Thoracic aorta (tissue), 2 donors: ENCODE measurements around the gene DCHS2. TPM values are rescaled to one million over a fixed set of nuclear protein-coding genes. Genes with fewer than 3 reads are reported as not detected.

ENCODE experiments used
- ATAC-seq: fragments of 150-250 bp; one replicate; pipeline ENCODE4 v1.8.0; 2017; ENCODE audit warnings: low read depth; ENCODE audit not compliant: insufficient number of reproducible peaks, low FRiP score
- DNase-seq: peaks from one replicate; pipeline ENCODE4 v3.0.0-alpha.2; 2020; ENCODE audit warnings: low spot score
- H3K27ac ChIP-seq, 2 donors: fragments of 200-600 bp; sonication (generic); 1 replicate in 1 of 2; 2 replicates in 1 of 2; pipeline ENCODE4 v1.5.1; 2016; ENCODE audit warnings: mild to moderate bottlenecking in 2 of 2, moderate library complexity in 2 of 2
- H3K27me3 ChIP-seq: fragments of 200-600 bp; sonication (generic); replicated peaks from 2 replicates; pipeline ENCODE4 v1.6.0; 2016; ENCODE audit warnings: mild to moderate bottlenecking; ENCODE audit not compliant: insufficient read depth
- H3K36me3 ChIP-seq: fragments of 200-600 bp; sonication (generic); one replicate; pipeline ENCODE4 v1.5.1; 2016
- H3K4me1 ChIP-seq, 2 donors: fragments of 200-600 bp; sonication (generic); 1 replicate in 1 of 2; 2 replicates in 1 of 2; pipeline versions ENCODE4 v1.5.1 to v1.6.0; 2016; ENCODE audit warnings: low read depth in 2 of 2, mild to moderate bottlenecking in 1 of 2; ENCODE audit not compliant: control insufficient read depth in 1 of 2
- H3K4me3 ChIP-seq: fragments of 200-600 bp; sonication (generic); 2 replicates; pipeline ENCODE4 v1.5.1; 2016; ENCODE audit warnings: mild to moderate bottlenecking
- H3K9me3 ChIP-seq: fragments of 200-600 bp; sonication (generic); 2 replicates; pipeline ENCODE4 v1.5.1; 2016
- CTCF ChIP-seq: fragments of 200-600 bp; sonication (generic); IDR thresholded peaks from one replicate; pipeline ENCODE4 v1.5.1; 2019; ENCODE audit warnings: antibody characterized with exemption
- total RNA-seq, 2 donors: library from RNA; depleted of rRNA; stranded (reverse); fragments of >200 nt; gene quantifications; one replicate each; pipeline versions ENCODE4 v1.1.0 to v1.2.3, GENCODE V29; 2016

DCHS2 gene
- total RNA-seq, 2 donors from 2014 or later, result 0.35 TPM; not detected in 1

DNA sequence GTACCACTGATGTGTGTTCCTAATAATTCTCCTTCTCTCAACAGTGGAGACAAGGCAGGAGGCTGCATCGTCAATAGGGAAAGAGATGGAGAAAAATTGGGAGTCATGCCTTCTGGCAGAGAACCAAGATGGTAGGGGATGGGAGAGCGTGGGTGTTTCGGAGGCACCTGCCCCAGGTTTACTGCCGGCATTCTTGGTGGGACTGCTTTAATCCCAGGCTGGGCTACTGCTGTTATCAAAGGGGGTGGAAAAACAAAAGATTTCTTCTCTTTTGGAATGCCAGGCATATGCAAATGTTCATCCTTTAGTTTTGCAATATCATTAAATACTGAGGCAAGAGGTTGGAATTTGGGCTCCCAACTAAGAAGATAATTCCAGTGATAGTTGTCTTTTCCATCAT lies 257.0 kb downstream of the DCHS2 start:
- ATAC-seq (no peak), DNase-seq (no peak)
- no peaks in the 10 kb centered on the region for H3K36me3 ChIP-seq
- no peaks in the 10 kb centered on the region for H3K4me1 ChIP-seq
- no peaks in the 10 kb centered on the region for H3K27me3 ChIP-seq
- TF ChIP-seq CTCF, result no peak
- H3K9me3 ChIP-seq, result no peaks in the 10 kb centered on the region
- no peak overlapping the region for H3K27ac ChIP-seq
- no peak overlapping the region for H3K4me3 ChIP-seq

- H3K4me3 ChIP-seq, result no peak overlapping the region
- DNase-seq (no peak), ATAC-seq (no peak)
- no peaks in the 10 kb centered on the region for H3K4me1 ChIP-seq
- H3K36me3 ChIP-seq, result no peaks in the 10 kb centered on the region
- no peaks in the 10 kb centered on the region for H3K9me3 ChIP-seq
- H3K27me3 ChIP-seq, result no peaks in the 10 kb centered on the region
- no peak overlapping the region for H3K27ac ChIP-seq
- no peak for TF ChIP-seq CTCF
Observed at GRCh38 chr4:154231806-154232478, 259.7 kb downstream of the DCHS2 start.

DNA sequence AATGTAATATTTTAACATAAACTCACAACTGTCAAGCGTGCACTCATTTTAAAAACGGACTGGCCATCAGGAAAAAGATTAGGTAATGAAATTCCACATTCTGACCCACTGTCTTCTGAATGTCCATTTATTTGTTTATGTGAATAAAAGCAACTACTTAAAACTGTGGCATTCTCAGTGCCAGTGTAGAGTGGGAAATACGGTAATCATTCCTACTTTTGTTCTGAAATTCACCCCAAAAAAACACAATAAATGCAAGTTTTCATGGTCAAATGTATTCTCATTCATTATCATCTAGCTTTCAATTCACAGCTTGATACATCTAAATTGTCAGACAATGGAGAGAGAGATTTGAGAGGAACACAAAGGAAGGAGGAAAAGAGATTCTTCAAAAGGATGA lies 260.9 kb downstream of the DCHS2 start:
- TF ChIP-seq CTCF, result no peak
- no peak overlapping the region for H3K27ac ChIP-seq
- DNase-seq, result no peak
- no peaks in the 10 kb centered on the region for H3K27me3 ChIP-seq
- no peak for ATAC-seq
- H3K9me3 ChIP-seq, result no peaks in the 10 kb centered on the region
- no peaks in the 10 kb centered on the region for H3K36me3 ChIP-seq
- no peaks in the 10 kb centered on the region for H3K4me1 ChIP-seq
- H3K4me3 ChIP-seq, result no peak overlapping the region

DNA sequence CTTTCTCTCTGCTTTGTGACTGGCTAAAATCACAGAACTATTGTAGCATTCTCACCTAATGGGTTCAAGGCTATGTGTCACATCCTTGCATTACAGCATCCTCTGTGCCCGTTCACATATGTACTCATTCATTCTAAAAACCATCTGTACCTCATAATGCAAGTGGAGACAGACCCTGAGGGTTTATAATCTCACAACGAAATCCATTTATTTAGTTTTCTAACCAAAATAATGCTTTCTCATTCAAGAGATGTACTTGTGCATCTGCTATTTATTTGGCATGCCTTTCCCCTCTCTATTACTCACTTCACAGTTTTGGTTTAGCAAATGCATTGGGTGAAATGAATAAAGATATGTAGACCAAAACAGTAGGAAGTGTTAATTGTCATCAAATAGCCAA lies 261.5 kb downstream of the DCHS2 start:
- no peak for TF ChIP-seq CTCF
- DNase-seq, result no peak
- H3K36me3 ChIP-seq, result no peaks in the 10 kb centered on the region
- no peaks in the 10 kb centered on the region for H3K4me1 ChIP-seq
- no peak overlapping the region for H3K4me3 ChIP-seq
- no peak for ATAC-seq
- no peaks in the 10 kb centered on the region for H3K9me3 ChIP-seq
- no peak overlapping the region for H3K27ac ChIP-seq
- no peaks in the 10 kb centered on the region for H3K27me3 ChIP-seq

DNA sequence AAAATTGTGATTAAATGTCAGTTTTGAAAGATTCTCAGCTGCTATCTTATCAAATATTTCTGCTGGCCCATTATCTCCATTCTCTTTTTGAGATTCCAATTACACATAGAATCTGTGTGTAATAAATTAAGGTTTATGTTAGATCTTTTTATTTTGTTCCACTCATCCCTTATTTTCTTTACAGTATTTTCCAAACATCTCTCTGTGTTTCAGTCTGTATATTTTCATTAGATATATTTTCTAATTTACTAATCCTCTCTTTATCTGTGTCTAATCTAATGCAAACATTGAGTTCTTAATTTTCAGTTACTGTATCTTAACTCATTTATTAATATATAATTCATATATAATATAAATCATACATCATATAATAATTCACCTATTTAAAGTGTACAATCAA lies 268.7 kb downstream of the DCHS2 start:
- Histone ChIP-seq H3K9me3 (peaks cover 10% of the 10 kb centered on the region), H3K4me3 (no peak overlapping the region), H3K36me3 (no peaks in the 10 kb centered on the region), H3K27me3 (no peaks in the 10 kb centered on the region), H3K4me1 (no peaks in the 10 kb centered on the region), H3K27ac (no peak overlapping the region)
- no peak for DNase-seq
- TF ChIP-seq CTCF, result no peak
- no peak for ATAC-seq
